Lower leg skin (tissue), 3 donors: ENCODE results near the gene KCNMB2.

Experiments
- CTCF ChIP-seq, 3 donors: fragments of 450-650 bp; IDR thresholded peaks; one replicate each; pipeline ENCODE4 v1.5.1; 2016; ENCODE audit warnings: antibody characterized with exemption in 3 of 3, mild to moderate bottlenecking in 3 of 3, moderate library complexity in 2 of 3
- POLR2A ChIP-seq, 2 donors: fragments of 450-650 bp; IDR thresholded peaks; one replicate each; pipeline ENCODE4 v1.6.1; 2016 to 2017; ENCODE audit warnings: antibody characterized with exemption in 2 of 2, mild to moderate bottlenecking in 1 of 2, moderate library complexity in 1 of 2

- TF ChIP-seq CTCF (IDR thresholded peaks at IDR 0.05) = no peak
- no peak for TF ChIP-seq POLR2A (IDR thresholded peaks at IDR 0.05)
Measured at GRCh38 chr3:178795349-178795748, 259.1 kb downstream of the KCNMB2 start.
